ENCODE measurements around the gene RAMACL. TPM values are rescaled to one million over a fixed set of nuclear protein-coding genes. Genes with fewer than 3 reads are reported as not detected.

Gene RAMACL
- total and polyA plus RNA-seq, 4 donors: 0.22 to 0.59 (median 0.31) TPM

DNA sequence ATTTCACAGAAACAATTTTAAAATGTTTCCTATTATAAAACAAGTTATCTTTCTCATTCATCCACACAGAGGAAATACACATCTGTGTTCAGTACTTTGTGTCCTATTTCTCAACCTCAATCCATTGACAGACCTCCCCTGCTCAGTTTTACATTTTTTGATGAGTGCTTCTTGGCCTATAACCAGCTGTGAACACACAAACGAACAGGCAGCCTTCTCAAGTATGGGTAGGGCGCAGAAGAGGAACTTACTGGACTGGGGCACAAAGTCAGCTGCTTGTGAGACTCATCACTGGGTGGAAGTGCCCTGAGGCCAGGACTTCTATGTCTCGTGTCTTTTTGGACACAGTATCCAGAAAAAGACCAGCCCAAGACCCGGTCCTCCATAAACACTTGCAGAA, 37.8 kb upstream of the RAMACL start:
- 71% methylated on average over 4 of the region's 4 CpGs for WGBS
- no peak overlapping the region for H3K27ac ChIP-seq (ENCODE audit: low read depth in 1 of 2, low read length in 2 of 2)
- no peak for DNase-seq (ENCODE audit: low spot score)
- no peak overlapping the region for H3K9ac ChIP-seq (ENCODE audit: low read depth in 1 of 2, low read length in 2 of 2)
- TF ChIP-seq, protein P1, sequence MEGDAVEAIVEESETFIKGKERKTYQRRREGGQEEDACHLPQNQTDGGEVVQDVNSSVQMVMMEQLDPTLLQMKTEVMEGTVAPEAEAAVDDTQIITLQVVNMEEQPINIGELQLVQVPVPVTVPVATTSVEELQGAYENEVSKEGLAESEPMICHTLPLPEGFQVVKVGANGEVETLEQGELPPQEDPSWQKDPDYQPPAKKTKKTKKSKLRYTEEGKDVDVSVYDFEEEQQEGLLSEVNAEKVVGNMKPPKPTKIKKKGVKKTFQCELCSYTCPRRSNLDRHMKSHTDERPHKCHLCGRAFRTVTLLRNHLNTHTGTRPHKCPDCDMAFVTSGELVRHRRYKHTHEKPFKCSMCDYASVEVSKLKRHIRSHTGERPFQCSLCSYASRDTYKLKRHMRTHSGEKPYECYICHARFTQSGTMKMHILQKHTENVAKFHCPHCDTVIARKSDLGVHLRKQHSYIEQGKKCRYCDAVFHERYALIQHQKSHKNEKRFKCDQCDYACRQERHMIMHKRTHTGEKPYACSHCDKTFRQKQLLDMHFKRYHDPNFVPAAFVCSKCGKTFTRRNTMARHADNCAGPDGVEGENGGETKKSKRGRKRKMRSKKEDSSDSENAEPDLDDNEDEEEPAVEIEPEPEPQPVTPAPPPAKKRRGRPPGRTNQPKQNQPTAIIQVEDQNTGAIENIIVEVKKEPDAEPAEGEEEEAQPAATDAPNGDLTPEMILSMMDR (IDR thresholded peaks at IDR 0.05; ENCODE audit: low read depth, low read length, missing input control): no peak
- TF ChIP-seq TAF1 (conservative IDR thresholded peaks at IDR 0.05) (no peak), HNF4G (IDR thresholded peaks at IDR 0.05) (no peak), RAD21 (IDR thresholded peaks at IDR 0.05) (no peak)
- TF ChIP-seq, protein P2, sequence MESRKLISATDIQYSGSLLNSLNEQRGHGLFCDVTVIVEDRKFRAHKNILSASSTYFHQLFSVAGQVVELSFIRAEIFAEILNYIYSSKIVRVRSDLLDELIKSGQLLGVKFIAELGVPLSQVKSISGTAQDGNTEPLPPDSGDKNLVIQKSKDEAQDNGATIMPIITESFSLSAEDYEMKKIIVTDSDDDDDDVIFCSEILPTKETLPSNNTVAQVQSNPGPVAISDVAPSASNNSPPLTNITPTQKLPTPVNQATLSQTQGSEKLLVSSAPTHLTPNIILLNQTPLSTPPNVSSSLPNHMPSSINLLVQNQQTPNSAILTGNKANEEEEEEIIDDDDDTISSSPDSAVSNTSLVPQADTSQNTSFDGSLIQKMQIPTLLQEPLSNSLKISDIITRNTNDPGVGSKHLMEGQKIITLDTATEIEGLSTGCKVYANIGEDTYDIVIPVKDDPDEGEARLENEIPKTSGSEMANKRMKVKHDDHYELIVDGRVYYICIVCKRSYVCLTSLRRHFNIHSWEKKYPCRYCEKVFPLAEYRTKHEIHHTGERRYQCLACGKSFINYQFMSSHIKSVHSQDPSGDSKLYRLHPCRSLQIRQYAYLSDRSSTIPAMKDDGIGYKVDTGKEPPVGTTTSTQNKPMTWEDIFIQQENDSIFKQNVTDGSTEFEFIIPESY (IDR thresholded peaks at IDR 0.05): no peak
- H3K36me3 ChIP-seq (ENCODE audit: control insufficient read depth in 4 of 4, insufficient read depth in 3 of 4, low read depth in 1 of 4, low read length in 3 of 4): no peaks in the 10 kb centered on the region
- H3K4me3 ChIP-seq (ENCODE audit: low read depth in 1 of 3, low read length in 3 of 3): no peak overlapping the region
- H3K4me1 ChIP-seq (ENCODE audit: control insufficient read depth in 4 of 4, insufficient read depth in 4 of 4, low read length in 3 of 4): peaks cover 0 to 29% (median 21%) of the 10 kb centered on the region in 4 donors
- H3K9me3 ChIP-seq (ENCODE audit: control insufficient read depth in 4 of 4, low read length in 3 of 4): no peaks in the 10 kb centered on the region
- no peaks in the 10 kb centered on the region for H3K27me3 ChIP-seq (ENCODE audit: control insufficient read depth in 4 of 4, insufficient read depth in 4 of 4, low read length in 3 of 4)

DNA sequence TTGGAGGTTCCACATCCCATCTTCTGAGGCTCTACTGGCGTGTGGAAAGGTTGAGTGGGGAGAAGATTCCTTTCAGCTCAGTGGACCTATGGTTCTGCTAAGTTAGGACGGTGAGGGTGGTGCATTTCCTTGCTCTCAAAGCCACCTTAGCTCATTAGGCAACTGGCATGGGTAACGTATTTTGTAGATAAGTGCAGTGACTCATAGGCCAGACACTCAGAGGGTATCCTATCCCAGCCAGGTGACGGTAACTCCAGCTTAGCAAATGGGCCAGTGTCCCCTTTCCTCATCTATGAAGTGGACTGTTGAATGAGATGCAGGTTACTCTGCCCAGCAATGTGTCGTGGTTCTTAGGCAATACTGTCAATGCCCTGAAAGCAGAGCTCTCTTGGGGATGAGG, 36.8 kb upstream of the RAMACL start:
- WGBS: 90% methylated on average over 5 of the region's 5 CpGs
- TF ChIP-seq, protein P3, sequence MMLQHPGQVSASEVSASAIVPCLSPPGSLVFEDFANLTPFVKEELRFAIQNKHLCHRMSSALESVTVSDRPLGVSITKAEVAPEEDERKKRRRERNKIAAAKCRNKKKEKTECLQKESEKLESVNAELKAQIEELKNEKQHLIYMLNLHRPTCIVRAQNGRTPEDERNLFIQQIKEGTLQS (IDR thresholded peaks at IDR 0.05): no peak
- TF ChIP-seq JUND (IDR thresholded peaks at IDR 0.05) (no peak), TAF1 (conservative IDR thresholded peaks at IDR 0.05) (no peak), HNF4A (conservative IDR thresholded peaks at IDR 0.05) (no peak), NR2F2 (IDR thresholded peaks at IDR 0.05) (no peak), GABPA (IDR thresholded peaks at IDR 0.05 in 1 of 2, conservative IDR thresholded peaks at IDR 0.05 in 1 of 2) (no peak), YY1 (IDR thresholded peaks at IDR 0.05) (no peak), FOXA2 (IDR thresholded peaks at IDR 0.05) (no peak), RAD21 (IDR thresholded peaks at IDR 0.05) (no peak), FOXA1 (IDR thresholded peaks at IDR 0.05) (no peak)
- TF ChIP-seq, protein P2 (IDR thresholded peaks at IDR 0.05): no peak
- TF ChIP-seq, protein P1 (IDR thresholded peaks at IDR 0.05; ENCODE audit: low read depth, low read length, missing input control): no peak
- TF ChIP-seq, protein P4, sequence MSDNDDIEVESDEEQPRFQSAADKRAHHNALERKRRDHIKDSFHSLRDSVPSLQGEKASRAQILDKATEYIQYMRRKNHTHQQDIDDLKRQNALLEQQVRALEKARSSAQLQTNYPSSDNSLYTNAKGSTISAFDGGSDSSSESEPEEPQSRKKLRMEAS (IDR thresholded peaks at IDR 0.05): no peak
- Histone ChIP-seq H3K27ac (ENCODE audit: low read depth in 1 of 2, low read length in 2 of 2) (no peak overlapping the region), H3K4me3 (ENCODE audit: low read depth in 1 of 3, low read length in 3 of 3) (no peak overlapping the region), H3K36me3 (ENCODE audit: control insufficient read depth in 4 of 4, insufficient read depth in 3 of 4, low read depth in 1 of 4, low read length in 3 of 4) (no peaks in the 10 kb centered on the region), H3K9ac (ENCODE audit: low read depth in 1 of 2, low read length in 2 of 2) (no peak overlapping the region), H3K4me1 (ENCODE audit: control insufficient read depth in 4 of 4, insufficient read depth in 4 of 4, low read length in 3 of 4) (peaks cover 0 to 22% (median 15%) of the 10 kb centered on the region in 4 donors), H3K9me3 (ENCODE audit: control insufficient read depth in 4 of 4, low read length in 3 of 4) (no peaks in the 10 kb centered on the region), H3K27me3 (ENCODE audit: control insufficient read depth in 4 of 4, insufficient read depth in 4 of 4, low read length in 3 of 4) (no peaks in the 10 kb centered on the region)
- DNase-seq (ENCODE audit: low spot score): no peak
